HG03469 (cell line): ENCODE measurements around the gene UBE2J2.

Experiments
- ATAC-seq: cut with Tn5 transposase; IDR thresholded peaks from one replicate; pipeline ENCODE4 v1.9.1; 2021; ENCODE audit warnings: mild to moderate bottlenecking, moderate library complexity, moderate number of reproducible peaks; ENCODE audit not compliant: unreplicated experiment

Gene UBE2J2

DNA sequence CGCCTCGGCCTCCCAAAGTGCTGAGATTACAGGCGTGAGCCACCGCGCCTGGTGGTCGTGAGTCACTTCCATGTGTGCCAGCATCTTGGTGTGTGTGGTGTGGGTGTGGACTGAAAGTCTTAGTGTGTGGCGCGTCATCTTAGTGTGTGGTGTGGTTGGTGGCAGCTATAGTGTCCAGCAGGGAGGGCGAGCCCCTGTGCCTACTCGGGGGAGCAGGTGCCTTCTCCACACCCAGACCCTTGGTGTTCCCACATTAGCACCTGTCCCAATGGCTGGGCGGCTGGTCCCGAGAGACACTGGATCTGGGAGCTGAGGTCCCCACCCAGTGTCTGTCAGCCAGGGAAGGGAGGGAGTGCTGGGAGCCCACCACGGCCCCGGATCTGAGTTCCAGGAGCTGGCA lies 9.3 kb upstream of the UBE2J2 start:
- no peak for ATAC-seq

DNA sequence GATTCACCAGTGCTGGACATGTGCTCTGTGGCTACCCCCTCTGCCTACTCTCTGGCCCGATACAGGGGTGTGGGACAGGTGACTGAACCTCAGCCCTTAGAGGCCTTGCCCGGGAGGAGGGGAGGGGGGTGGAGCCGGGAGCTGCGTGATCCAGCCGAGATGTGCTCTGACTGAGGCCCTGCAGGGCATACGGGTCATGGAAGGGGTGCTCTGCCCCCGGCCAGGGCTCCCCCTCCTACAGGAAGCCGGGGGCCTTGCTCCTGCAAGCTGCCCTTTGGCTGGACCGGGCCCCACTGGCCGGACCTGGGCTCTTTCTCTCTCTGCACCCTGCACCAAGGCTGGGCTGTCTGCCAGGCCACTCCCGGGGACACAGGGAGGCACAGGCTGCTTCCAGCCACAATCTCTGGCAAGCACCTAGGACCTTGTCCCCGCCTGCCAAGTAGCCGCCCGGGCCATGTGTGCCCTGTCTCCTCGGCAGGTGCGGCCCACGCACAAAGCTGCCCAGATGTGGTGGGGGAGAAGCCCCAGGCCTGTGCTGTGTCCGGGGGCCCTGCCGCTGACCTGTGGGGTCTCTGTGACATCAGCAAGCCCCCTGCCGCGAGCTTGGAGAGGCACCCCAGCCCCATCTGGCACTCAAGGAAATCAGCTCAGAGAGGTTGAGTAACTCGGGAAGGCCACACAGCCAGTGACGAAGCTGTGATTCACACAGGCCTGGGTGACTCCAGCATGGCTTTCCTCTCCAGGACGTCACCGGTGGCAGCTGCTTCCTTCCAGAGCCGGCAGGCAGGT lies 8.1 kb upstream of the UBE2J2 start:
- ATAC-seq, result no peak

DNA sequence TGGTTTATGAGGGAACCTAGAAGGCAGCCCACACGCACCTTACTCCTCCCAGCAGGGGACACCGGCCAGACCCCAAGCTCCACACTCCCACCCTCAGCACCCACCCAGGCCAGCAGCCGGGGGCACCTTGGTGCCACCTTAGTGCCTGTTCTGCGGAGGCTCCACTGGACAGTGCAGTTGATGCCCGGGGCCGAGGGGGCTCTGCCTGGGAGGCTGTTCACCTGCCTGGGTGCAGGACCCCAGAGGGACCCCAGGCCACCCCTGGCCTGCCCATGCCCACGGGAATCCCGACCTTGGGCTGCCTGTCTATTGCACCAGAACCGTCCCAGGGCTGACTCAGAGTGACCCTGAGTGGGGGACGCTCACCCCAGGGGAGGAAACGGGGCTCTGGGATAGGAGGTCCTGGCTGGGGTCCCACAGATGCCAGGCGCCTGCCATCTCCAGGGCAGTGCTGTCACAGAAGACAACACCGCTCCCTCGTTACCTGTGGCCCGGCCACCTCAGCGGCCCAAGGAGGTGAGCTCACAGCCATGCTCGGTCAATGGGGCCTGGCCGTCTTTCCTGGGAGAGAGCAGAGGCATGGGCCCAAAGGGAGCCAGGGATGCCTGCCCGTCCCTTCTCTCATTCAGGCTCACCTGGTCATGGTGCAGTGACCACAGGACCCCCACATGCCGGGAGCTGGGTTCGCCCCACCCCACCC lies 7.3 kb upstream of the UBE2J2 start:
- ATAC-seq, result no peak

DNA sequence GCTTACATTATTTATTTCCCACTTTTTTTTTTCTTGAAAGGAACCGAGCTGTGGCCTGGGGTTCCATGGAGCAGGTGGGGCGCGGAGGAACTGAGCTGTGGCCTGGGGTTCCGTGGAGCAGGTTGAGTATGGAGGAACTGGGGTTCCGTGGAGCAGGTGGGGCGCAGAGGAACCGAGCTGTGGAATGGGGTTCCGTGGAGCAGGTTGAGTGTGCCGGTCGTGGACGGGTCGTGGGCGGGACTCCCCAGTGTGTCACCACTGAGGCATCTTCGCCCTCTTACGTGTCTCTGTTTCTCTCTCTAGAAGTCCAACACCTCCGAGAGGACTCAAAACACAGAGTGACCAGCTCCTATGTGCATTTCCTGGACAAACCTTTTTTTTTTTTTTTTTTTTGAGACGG lies 5.4 kb upstream of the UBE2J2 start:
- no peak for ATAC-seq

DNA sequence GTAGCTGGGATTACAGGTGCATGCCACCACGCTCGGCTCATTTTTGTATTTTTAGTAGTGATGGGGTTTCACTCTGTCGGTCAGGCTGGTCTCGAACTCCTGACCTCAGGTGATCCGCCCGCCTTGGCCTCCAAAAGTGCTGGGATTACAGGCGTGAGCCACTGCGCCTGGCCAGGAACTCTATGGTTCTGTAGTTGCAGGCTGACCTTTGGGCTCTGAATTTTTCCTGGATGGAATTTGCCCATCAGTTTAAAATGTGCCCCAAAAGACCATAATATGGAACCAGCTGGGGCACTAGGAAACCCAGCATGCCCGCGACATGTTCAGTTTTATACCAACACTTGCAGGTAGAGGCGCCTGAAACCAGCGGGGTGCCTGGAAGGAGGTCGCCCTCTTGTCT lies 5.0 kb upstream of the UBE2J2 start:
- ATAC-seq, result no peak

DNA sequence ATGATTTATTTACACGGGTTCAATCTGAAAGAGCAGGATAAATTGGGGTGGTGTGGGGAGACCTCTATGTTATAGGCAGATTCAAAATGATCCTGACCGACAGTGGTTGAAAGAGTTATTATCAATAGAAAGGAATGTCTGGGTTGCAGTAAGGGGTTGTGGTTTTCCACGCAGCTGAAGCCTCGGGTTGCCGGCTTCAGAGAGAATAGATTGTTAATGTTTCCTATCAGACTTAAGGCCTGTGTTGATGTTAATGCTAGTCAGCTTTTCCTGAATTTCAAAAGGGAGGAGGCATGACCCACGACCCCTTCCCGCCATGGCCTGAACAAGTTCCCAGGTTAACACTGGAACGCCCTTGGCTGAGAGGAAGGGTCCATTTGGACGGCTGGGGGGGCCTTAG lies 2.2 kb upstream of the UBE2J2 start:
- no peak for ATAC-seq

DNA sequence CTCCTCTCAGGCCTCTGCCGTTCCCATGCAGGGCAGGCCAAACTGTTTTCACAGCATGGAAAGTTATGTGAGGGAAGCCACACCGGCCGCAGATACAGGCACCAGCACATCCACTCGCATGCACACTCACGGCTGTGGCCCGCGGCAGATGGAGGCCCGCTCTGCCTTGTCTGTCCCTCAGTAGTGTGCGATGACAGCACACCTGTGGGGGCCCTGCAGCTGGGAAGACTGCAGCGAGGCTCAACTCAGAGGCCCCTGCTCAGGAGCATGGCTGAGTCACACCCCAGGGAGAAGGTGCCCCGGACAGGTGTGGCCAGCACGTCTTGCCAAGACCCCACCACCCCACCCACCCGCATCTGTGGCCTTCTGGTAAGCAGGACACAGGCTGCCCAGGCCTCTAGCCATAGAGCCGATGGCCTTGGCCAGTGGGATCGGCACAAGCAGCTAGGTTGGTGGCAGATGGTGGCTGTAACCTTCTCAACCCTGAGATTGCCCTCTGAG lies 1.3 kb upstream of the UBE2J2 start:
- ATAC-seq, result no peak

DNA sequence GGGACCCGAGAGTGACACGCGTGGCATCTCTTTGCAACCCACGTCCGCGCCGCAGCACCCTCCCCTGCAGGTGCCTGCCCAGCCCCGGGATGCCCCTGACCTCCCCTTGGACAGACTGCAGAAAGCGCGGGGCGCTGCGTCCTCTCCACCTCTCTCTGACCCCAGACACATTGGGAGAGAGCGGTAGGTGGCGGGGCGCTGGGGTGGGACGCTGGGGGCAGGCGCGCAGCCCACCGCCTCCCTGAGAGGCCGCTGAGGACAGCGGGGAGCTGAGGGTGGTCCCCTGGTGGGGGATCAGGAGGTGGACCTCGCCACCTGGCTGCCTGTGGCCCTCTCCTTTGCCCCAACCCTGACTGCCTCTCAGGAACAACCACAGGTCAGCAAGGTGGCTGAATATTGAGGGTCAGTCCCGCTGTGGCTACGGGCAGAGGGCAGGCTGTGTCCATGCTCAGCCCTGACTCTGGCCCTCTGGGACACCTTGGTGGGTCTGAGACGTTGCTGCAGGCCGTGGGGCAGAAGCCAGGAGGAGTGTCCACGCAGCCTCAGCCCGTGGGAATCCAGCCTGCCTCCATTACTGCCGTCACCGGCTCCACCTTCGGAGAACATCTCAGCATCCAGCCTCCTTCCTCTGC lies 761 bp upstream of the UBE2J2 start:
- no peak for ATAC-seq

DNA sequence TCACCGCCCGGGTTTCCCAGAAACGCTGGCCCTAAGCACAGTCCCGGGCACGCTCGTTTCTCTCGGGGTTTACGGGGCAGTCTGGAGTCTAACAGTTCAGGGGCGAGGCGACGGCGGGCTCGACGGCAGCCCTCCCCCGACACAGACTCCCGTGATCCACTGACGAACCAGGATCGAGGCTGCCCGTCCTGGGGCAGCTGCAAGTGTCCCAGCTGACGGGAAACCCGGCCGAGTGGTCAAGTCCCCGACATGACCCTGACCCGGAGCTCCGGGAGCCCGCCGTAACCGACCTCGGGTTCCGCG lies 494 bp downstream of the UBE2J2 start:
- no peak for ATAC-seq

DNA sequence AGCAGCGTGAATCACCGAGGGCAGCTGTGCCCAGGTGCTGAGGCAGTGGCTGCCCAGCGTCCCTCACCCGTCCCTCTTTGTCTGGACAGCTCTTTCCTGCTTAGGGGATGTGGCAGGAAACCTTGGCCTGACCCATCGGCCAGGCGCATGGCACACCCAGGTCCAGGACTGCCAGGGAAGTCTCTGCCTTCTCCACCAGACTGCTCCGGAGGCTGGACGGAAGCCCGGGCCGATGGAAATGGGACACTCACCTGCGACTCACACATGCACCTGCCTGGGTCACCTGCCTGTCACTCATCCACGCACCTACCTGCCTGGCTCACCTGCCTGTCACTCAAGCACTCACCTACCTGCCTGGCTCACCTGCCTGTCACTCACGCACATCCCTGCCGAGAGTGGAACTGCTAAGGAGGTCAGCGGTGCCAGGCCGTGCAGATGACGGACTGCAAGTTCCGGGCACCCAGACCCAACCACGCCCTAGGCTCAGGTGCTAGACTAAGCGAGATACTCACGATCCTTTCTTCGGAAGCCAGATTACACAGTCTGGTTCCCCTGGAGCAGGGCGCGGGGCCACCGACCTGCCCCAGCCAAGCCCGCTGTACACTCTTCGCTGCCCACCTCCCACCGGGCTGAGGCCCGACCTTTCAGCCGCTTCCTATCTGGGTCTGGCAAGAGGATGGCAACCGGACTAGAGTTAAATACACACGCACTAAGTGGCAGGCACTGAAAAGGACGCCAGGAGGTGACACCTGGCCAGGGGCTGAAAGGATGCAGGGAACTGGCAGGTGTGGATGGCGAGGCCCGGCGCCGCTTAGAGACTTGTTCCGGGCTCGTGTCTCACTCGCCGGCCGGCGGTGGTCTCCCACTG lies 1.1 kb downstream of the UBE2J2 start:
- no peak for ATAC-seq

DNA sequence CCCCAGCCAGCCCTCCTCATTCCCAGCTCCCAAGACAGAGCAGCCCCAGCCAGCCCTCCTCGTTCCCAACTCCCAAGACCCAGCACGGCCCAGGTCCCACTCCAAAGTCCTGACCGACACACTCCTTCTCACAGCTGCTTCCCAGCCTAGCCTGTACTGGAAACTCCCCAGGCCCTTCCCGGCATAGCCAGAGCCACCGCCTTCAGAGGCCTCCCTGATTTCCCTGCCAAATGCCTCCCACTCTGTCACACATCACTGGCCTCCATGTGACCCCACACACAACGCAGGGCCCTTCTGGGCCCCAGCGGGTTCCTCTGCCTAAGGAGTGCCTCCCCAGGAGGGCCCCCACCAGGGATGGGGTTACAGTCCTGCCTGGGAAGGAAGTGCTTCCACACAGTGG lies 2.8 kb downstream of the UBE2J2 start:
- no peak for ATAC-seq

DNA sequence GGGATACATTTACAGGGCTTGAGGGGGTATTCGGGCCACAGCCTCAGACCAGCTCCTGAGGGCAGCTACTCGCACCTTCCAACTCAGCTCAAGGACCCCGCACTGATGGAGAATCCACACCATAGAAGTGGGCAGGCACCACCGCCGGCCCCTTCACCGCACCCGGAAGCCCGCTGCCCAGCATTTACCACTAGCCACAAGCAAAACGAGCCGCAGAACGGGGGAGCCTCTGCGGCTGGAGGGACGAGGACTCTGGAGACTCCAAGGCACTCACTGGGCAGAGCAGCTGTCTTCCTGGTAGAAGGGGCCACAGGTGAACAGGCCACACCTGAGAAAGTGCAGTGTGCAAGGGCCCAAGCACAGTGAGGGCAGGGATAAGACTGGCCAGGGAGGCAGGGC lies 5.4 kb downstream of the UBE2J2 start:
- ATAC-seq, result no peak

DNA sequence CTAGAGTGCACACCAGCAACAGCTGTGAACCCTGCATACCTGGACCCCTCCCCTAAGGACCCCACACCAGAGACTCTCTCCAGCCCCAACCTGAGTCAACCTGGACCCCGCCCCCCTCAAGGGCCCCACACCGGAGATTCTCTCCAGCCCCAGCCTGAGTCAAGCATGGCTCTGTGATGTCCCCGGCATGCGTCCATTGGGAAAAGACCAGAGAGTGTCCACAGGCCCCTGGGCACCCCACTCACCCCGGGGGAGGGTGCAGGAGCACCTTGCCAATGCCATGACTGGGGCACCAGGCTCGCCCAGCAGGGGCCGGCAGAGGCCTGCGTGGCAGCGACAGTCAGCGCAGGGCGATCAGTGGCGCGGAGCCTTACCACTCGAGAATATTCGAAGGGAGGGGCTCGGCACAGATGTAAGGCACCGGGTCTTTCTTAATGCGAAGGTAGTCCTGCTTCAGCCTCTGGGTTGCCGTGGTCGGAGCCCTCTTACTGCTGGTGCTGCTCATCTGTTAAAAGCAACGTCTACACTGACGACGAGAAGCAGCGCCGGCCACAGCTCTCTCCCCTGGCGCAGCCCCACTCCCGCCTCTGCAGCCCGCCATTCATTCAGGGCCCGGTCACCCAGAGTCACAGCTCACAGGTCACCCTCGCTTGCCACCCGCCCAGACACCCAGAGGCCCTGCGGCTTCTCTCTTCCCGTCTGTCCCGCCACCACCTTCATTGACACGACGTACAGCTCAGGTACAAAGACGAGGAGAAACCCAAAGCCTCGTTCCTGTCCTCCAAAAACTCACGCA lies 6.0 kb downstream of the UBE2J2 start:
- no peak for ATAC-seq

DNA sequence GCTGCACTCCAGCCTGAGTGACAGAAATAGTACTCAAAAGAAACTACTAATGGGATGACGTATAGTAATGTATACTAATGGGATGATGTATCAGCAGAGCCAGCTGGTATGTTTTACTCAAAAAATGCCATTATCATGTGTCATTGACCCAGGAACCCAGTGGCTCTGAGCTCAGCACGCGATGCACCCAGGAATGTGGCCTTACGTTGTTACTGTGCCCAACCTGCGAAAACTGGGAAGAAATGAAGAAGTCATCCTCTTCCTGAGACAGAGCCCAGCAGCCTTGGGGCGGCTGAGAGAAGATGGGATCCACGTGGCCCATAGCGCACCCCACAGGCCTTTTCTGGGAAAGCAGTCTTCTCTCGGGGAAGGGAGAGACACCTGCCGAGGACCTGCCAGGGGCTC lies 8.8 kb downstream of the UBE2J2 start:
- no peak for ATAC-seq

DNA sequence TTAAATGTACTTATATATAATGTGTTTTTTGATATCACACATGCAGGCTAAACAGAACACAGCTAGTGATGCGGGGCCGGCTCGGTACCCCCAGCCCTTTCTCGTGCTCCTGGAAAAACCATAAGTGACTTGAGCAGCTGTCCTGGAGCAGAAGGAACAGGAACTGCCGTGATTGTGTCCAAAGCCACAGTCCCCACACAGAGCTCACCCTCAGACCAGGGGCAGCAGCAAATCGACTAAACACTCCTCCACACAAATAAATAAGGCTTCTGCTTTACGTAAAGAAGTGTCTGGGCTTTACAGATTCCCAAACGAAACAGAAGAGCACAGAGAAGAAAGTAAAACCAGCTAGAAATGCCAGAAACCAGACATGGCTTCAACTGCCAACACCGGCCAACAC lies 9.6 kb downstream of the UBE2J2 start:
- ATAC-seq, result no peak

DNA sequence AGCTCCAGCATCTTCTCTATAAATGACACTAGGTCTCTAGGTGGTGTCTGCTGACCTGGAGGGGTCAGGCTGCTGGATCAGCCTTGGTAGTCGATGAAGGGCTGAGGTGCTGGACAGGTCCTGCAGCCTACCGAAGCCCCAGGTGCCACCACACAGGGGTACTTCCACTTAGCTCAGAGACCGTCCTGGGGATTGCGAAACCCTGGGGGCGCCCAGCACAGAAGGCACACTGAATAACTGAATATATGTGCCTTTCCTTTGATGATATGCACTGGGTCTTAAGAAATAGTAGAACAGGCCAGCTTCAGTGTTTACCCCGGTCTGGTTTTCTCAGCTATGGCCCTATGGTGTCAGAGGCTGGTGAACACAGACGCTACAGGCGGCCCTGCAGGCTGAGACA lies 10.9 kb downstream of the UBE2J2 start:
- ATAC-seq, result no peak

DNA sequence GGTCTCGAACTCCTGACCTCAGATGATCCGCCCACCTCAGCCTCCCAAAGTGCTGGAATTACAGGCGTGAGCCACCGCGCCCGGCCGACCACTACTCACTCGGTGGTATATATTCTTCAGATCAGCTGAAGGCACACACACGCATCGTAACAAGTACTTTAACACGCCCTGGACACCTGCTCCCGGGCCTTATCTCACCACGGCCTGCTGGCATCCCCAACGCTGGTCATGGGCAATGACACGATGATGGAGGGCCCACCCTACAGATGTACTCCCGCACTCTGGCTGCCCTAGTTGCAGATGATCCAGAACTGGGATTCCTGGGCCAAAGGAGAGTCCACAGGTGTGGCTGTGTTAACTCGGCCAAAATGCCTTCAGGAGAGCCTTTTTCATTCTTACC lies 11.6 kb downstream of the UBE2J2 start:
- no peak for ATAC-seq

DNA sequence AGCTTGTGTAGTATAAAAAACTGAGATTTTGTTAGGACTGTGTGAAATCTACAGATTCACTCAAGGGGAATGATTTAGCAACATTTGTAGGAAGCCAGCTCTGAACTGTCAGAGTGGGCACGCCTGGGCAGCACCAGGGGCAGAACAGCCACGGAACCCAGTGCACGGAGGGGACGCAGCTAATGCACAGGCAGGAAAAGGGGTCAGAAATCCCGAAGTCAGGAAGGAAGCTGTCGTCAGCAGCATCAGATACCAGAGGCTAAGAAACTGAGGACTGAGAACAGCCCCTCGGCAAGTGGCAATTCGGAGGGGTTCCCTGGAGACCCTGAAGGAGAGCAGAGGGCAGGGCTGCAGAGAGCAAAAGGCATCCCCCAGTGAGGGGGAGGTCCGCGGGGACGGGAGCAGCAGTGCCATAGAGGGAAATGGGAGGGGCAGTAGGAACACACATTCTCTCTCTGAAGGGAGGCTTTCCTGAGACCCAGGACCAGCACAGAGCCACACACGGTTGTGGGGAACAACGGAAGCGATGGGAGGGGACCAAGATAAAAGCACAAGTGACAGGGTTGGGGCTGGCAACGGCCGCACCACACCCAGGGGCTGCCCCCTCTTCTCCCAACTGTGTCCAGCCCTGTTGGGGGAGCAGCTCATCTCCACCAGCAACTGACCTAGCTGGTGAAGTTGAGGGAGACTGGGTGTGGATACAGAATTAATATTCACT lies 12.7 kb downstream of the UBE2J2 start:
- no peak for ATAC-seq

DNA sequence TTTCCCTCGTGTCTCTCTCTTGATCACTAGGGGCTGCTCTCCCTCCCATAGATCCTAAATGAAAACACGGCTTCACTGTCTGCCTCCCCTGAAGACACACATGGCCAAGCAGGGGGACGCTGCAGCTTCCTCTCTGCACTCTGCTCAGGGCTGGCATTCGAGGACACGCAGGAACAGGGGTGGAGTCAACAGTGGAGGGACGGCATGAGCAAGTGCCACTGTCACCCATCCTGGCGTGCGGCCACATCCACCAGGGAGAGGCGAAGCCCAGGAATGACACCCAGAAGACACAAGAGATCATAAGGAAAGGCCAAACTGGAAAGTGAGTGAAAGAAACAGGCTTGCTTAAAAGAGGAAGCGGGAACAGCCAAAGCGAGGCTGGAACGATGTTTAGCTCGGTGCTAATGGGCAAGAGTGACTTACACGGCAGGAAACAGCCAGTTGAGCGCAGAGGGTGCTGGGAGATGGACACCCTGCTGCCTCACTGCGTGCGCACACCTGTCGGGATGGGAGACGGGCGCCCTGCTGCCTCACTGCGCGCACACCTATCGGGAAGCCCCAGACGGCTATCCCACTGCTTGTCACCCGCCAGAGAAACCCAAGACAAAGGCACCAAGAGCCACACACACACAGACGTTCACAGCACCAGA lies 13.6 kb downstream of the UBE2J2 start:
- ATAC-seq, result no peak
